Measurements from ENCODE around the gene IPO11. TPM values are rescaled to one million over a fixed set of nuclear protein-coding genes. Genes with fewer than 3 reads are reported as not detected.

IPO11 gene
- total RNA-seq, 2 donors from 2014 or later = 17.5 to 39.8 TPM

DNA sequence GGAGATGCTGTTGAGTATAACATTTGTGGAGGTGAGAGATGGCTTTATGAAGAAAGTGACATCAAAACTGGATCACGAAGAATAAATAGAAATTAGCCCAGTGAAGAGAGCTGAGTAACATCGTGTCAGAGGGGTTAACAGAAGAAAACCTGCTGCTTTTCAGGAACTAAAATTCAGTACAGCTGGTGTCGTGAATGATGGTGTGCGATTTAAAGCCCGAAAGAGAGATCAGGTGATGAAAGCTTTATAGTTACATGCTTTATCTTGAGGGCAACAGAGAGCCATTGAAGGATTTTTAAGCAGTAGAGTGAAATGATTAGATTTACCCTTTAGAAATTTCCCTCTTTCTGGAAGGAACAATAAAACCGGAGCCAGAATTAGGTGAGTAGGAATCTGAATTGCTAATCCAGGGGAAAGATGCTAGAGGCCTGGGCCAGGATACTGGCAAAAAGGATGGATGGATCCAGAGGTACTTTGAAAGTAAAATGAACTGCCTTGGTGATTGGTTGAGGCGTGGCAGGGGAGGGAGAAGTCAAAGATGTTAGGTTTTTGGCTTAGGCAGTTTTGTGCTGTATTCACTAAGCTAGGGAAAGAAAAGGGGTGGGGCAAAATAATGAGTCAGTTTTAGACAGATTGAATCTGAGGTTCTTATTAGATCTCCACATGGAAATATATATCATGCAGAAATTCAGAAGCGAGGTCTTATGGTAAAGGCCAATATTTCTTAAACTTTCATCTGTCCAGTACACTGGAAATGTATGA lies 169.5 kb downstream of the IPO11 start:
- DNase-seq = no peak
- H3K36me3 ChIP-seq = no peaks in the 10 kb centered on the region
- TF ChIP-seq, protein P1, sequence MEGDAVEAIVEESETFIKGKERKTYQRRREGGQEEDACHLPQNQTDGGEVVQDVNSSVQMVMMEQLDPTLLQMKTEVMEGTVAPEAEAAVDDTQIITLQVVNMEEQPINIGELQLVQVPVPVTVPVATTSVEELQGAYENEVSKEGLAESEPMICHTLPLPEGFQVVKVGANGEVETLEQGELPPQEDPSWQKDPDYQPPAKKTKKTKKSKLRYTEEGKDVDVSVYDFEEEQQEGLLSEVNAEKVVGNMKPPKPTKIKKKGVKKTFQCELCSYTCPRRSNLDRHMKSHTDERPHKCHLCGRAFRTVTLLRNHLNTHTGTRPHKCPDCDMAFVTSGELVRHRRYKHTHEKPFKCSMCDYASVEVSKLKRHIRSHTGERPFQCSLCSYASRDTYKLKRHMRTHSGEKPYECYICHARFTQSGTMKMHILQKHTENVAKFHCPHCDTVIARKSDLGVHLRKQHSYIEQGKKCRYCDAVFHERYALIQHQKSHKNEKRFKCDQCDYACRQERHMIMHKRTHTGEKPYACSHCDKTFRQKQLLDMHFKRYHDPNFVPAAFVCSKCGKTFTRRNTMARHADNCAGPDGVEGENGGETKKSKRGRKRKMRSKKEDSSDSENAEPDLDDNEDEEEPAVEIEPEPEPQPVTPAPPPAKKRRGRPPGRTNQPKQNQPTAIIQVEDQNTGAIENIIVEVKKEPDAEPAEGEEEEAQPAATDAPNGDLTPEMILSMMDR (IDR thresholded peaks at IDR 0.05) = no peak
- no peaks in the 10 kb centered on the region for H3K27me3 ChIP-seq
- no peak overlapping the region for H3K4me3 ChIP-seq
- H3K9ac ChIP-seq (ENCODE audit: low read depth in 2 of 2, low read length in 2 of 2) = no peak overlapping the region
- no peaks in the 10 kb centered on the region for H3K9me3 ChIP-seq
- H3K27ac ChIP-seq = no peak overlapping the region
- H3K4me1 ChIP-seq = no peaks in the 10 kb centered on the region
- intact Hi-C loops (cut with DNase I) = no loop called here

DNA sequence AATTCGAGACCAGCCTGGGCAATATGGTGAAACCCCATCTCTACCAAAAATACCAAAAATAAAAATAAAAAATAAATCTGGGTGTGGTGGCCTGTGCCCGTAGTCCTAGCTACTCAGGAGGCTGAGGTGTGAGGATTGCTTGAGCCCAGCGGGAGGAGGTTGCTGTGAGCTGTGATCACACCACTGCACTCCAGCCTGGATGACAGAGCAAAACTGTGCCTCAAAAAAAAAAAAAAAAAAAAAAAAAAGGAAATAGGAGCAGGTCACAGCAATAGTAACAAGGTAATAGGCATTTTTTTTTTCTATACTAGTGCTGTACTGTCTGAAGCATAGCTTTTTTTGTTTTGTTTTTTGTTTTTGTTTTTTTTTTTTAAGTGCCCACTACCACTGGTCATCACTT lies 171.8 kb downstream of the IPO11 start:
- H3K4me1 ChIP-seq = no peaks in the 10 kb centered on the region
- TF ChIP-seq, protein P1 (IDR thresholded peaks at IDR 0.05) = no peak
- intact Hi-C loops (cut with DNase I) = no loop called here

DNA sequence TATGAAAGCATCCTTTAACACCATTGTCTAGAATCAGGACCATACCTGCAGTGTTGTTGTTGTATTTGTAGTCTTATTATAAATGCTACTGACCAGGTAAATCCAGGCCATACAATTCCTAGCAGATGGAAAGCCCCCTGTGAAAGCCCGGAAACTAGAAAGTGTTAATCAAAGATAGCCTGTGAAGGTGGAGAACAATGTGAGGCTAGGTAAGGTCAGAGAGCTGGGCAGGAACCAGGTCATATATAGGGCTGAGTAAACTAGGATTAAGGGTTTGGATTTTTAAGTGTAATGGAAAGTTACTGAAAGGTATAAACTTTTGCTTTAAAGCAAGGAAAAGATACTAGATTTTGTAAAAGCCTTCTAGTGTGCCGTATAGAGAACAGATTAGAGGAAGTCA lies 172.7 kb downstream of the IPO11 start:
- DNase-seq = no peak
- H3K9me3 ChIP-seq = no peaks in the 10 kb centered on the region
- TF ChIP-seq, protein P1 (IDR thresholded peaks at IDR 0.05) = no peak
- H3K27me3 ChIP-seq = no peaks in the 10 kb centered on the region
- no peak overlapping the region for H3K4me3 ChIP-seq
- H3K27ac ChIP-seq = no peak overlapping the region
- H3K4me1 ChIP-seq = no peaks in the 10 kb centered on the region
- H3K36me3 ChIP-seq = no peaks in the 10 kb centered on the region
- H3K9ac ChIP-seq (ENCODE audit: low read depth in 2 of 2, low read length in 2 of 2) = no peak overlapping the region
- intact Hi-C loops (cut with DNase I) = no loop called here

More for the DNA sequence above, 171.8 kb downstream of the IPO11 start:
- DNase-seq = no peak
- H3K9me3 ChIP-seq = no peaks in the 10 kb centered on the region
- H3K27ac ChIP-seq = no peak overlapping the region
- no peaks in the 10 kb centered on the region for H3K27me3 ChIP-seq
- H3K36me3 ChIP-seq = no peaks in the 10 kb centered on the region
- H3K9ac ChIP-seq (ENCODE audit: low read depth in 2 of 2, low read length in 2 of 2) = no peak overlapping the region
- no peak overlapping the region for H3K4me3 ChIP-seq

DNA sequence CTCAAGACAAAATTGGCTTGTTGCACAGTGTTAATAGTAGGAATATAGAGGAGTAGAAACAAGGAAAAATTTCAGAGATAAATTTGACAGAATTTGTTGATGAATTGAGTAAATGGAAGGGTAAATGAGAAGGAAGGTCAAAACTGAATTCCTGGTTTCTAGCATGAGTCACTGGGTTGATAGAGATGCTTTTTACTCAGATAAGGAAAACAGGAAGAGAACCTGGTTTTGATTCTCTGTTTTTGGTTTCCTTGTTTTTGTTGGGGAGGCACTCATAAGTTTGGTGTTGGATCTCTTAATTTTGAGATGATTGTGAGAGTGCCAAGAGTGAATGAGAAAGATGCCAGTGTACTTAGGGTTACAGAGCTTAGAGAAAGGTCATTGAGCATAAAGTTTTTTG lies 173.2 kb downstream of the IPO11 start:
- Histone ChIP-seq H3K27ac (no peak overlapping the region), H3K27me3 (no peaks in the 10 kb centered on the region), H3K4me1 (no peaks in the 10 kb centered on the region), H3K36me3 (no peaks in the 10 kb centered on the region), H3K4me3 (no peak overlapping the region), H3K9me3 (no peaks in the 10 kb centered on the region), H3K9ac (ENCODE audit: low read depth in 2 of 2, low read length in 2 of 2) (no peak overlapping the region)
- no peak for DNase-seq
- intact Hi-C loops (cut with DNase I) = no loop called here
- TF ChIP-seq, protein P1 (IDR thresholded peaks at IDR 0.05) = no peak

- H3K9ac ChIP-seq (ENCODE audit: low read depth in 2 of 2, low read length in 2 of 2) = no peak overlapping the region
- H3K27ac ChIP-seq = no peak overlapping the region
- H3K9me3 ChIP-seq = no peaks in the 10 kb centered on the region
- DNase-seq = no peak
- no peaks in the 10 kb centered on the region for H3K27me3 ChIP-seq
- H3K4me3 ChIP-seq = no peak overlapping the region
- H3K36me3 ChIP-seq = no peaks in the 10 kb centered on the region
- H3K4me1 ChIP-seq = no peaks in the 10 kb centered on the region
- TF ChIP-seq, protein P1 (IDR thresholded peaks at IDR 0.05) = no peak
- intact Hi-C loops (cut with DNase I) = no loop called here
These were observed 175.2 kb downstream of the IPO11 start for GRCh38 chr5:62587737-62588136.
